ENCODE results near the gene SLC24A4.

- TF ChIP-seq POLR2A (IDR thresholded peaks at IDR 0.05; ENCODE audit: low read depth, low read length): no peak
- TF ChIP-seq POLR2AphosphoS5 (IDR thresholded peaks at IDR 0.05; ENCODE audit: low read depth, low read length): no peak
Observed at GRCh38 chr14:92404421-92404820, 81.5 kb downstream of the SLC24A4 start.
